Measurements from ENCODE around the gene RAMAC. TPM values are rescaled to one million over a fixed set of nuclear protein-coding genes. Genes with fewer than 3 reads are reported as not detected.
A peak's percentile ranks its signal among the peaks of the same experiment; 100 is the strongest.

The RAMAC gene
- total RNA-seq, 2 donors from 2014 or later = 14.0 to 16.0 TPM

- H3K9me3 Mint-ChIP-seq = no peaks in the 10 kb centered on the region
- peak within 1 kb of the TSS; percentile 66 to 68 for H3K4me3 Mint-ChIP-seq
- no peaks in the 10 kb centered on the region for H3K4me1 Mint-ChIP-seq (ENCODE audit: low read depth)
- no peak within 1 kb of the TSS for H3K27ac Mint-ChIP-seq
- DNase-seq = peak; percentile 20 to 36
- peak; percentile 67 to 71 for ATAC-seq (replicated peaks in 1 of 2)
- H3K27me3 Mint-ChIP-seq (ENCODE audit: low read depth) = peaks cover 10% of the 10 kb centered on the region
- H3K36me3 Mint-ChIP-seq (ENCODE audit: insufficient read depth in 2 of 2) = no peaks in the 10 kb centered on the region
These were observed 33.6 kb upstream of the RAMAC start, which contains the start of gene HOMER2 for GRCh38 chr15:82952158-82953081. HOMER2 (minus strand) TSS chr15:82952720; CDS start chr15:82952535, 185 bp downstream.

GRCh38 chr15:82958638-82959037 lies 27.4 kb upstream of the RAMAC start:
- peaks cover 4% of the 10 kb centered on the region for H3K27me3 Mint-ChIP-seq (ENCODE audit: low read depth)
- no peaks in the 10 kb centered on the region for H3K9me3 Mint-ChIP-seq
- no peak overlapping the region for H3K4me3 Mint-ChIP-seq

GRCh38 chr15:82959423-82959822 lies 26.6 kb upstream of the RAMAC start:
- Mint-ChIP-seq H3K36me3 (ENCODE audit: insufficient read depth in 2 of 2) (no peaks in the 10 kb centered on the region), H3K9me3 (no peaks in the 10 kb centered on the region), H3K4me1 (ENCODE audit: low read depth) (no peaks in the 10 kb centered on the region), H3K27ac (no peak overlapping the region), H3K4me3 (no peak overlapping the region), H3K27me3 (ENCODE audit: low read depth) (peaks cover 4% of the 10 kb centered on the region)
- ATAC-seq (replicated peaks in 1 of 2) = no peak
- no peak for DNase-seq

More at GRCh38 chr15:82958638-82959037, 27.4 kb upstream of the RAMAC start:
- Mint-ChIP-seq H3K36me3 (ENCODE audit: insufficient read depth in 2 of 2) (no peaks in the 10 kb centered on the region), H3K4me1 (ENCODE audit: low read depth) (no peaks in the 10 kb centered on the region), H3K27ac (no peak overlapping the region)
- ATAC-seq (replicated peaks in 1 of 2) = no peak
- no peak for DNase-seq

GRCh38 chr15:82960766-82961165 lies 25.2 kb upstream of the RAMAC start:
- no peaks in the 10 kb centered on the region for H3K9me3 Mint-ChIP-seq
- peaks cover 4% of the 10 kb centered on the region for H3K27me3 Mint-ChIP-seq (ENCODE audit: low read depth)
- ATAC-seq (replicated peaks in 1 of 2) (no peak), DNase-seq (no peak)
- H3K4me3 Mint-ChIP-seq = no peak overlapping the region
- H3K4me1 Mint-ChIP-seq (ENCODE audit: low read depth) = no peaks in the 10 kb centered on the region
- H3K36me3 Mint-ChIP-seq (ENCODE audit: insufficient read depth in 2 of 2) = no peaks in the 10 kb centered on the region
- no peak overlapping the region for H3K27ac Mint-ChIP-seq

GRCh38 chr15:82963471-82964341 lies 22.3 kb upstream of the RAMAC start:
- ATAC-seq (replicated peaks in 1 of 2) = no peak
- Mint-ChIP-seq H3K4me1 (ENCODE audit: low read depth) (peaks cover 17% of the 10 kb centered on the region), H3K36me3 (ENCODE audit: insufficient read depth in 2 of 2) (no peaks in the 10 kb centered on the region), H3K27me3 (ENCODE audit: low read depth) (peaks cover 6% of the 10 kb centered on the region), H3K4me3 (no peak overlapping the region), H3K27ac (no peak overlapping the region), H3K9me3 (no peaks in the 10 kb centered on the region)
- DNase-seq = no peak

- no peak for DNase-seq
- ATAC-seq (replicated peaks in 1 of 2) = no peak
- no peaks in the 10 kb centered on the region for H3K9me3 Mint-ChIP-seq
These were observed 21.1 kb upstream of the RAMAC start for GRCh38 chr15:82964890-82965289.

GRCh38 chr15:82966671-82967071 lies 19.3 kb upstream of the RAMAC start:
- Mint-ChIP-seq H3K36me3 (ENCODE audit: insufficient read depth in 2 of 2) (no peaks in the 10 kb centered on the region), H3K9me3 (no peaks in the 10 kb centered on the region), H3K4me1 (ENCODE audit: low read depth) (peaks cover 17% of the 10 kb centered on the region), H3K27me3 (ENCODE audit: low read depth) (peaks cover 8% of the 10 kb centered on the region), H3K4me3 (no peak overlapping the region), H3K27ac (peak overlapping the region; percentile 23)
- DNase-seq = peak; percentile 48 to 55
- peak; percentile 92 to 94 for ATAC-seq (replicated peaks in 1 of 2)

More at GRCh38 chr15:82964890-82965289, 21.1 kb upstream of the RAMAC start:
- Mint-ChIP-seq H3K27ac (no peak overlapping the region), H3K27me3 (ENCODE audit: low read depth) (peaks cover 8% of the 10 kb centered on the region), H3K4me1 (ENCODE audit: low read depth) (peaks cover 17% of the 10 kb centered on the region), H3K4me3 (no peak overlapping the region), H3K36me3 (ENCODE audit: insufficient read depth in 2 of 2) (no peaks in the 10 kb centered on the region)

- H3K9me3 Mint-ChIP-seq = no peaks in the 10 kb centered on the region
- ATAC-seq (replicated peaks in 1 of 2) = no peak
These were observed 17.9 kb upstream of the RAMAC start for GRCh38 chr15:82968066-82968465.

GRCh38 chr15:82969353-82969752 lies 16.7 kb upstream of the RAMAC start:
- H3K27ac Mint-ChIP-seq = no peak overlapping the region
- DNase-seq = no peak
- no peak overlapping the region for H3K4me3 Mint-ChIP-seq
- no peaks in the 10 kb centered on the region for H3K9me3 Mint-ChIP-seq
- H3K36me3 Mint-ChIP-seq (ENCODE audit: insufficient read depth in 2 of 2) = no peaks in the 10 kb centered on the region
- ATAC-seq (replicated peaks in 1 of 2) = no peak
- H3K4me1 Mint-ChIP-seq (ENCODE audit: low read depth) = peaks cover 17% of the 10 kb centered on the region
- peaks cover 8% of the 10 kb centered on the region for H3K27me3 Mint-ChIP-seq (ENCODE audit: low read depth)

More at GRCh38 chr15:82968066-82968465, 17.9 kb upstream of the RAMAC start:
- Mint-ChIP-seq H3K27me3 (ENCODE audit: low read depth) (peaks cover 8% of the 10 kb centered on the region), H3K4me1 (ENCODE audit: low read depth) (peaks cover 17% of the 10 kb centered on the region), H3K4me3 (no peak overlapping the region), H3K36me3 (ENCODE audit: insufficient read depth in 2 of 2) (no peaks in the 10 kb centered on the region), H3K27ac (no peak overlapping the region)
- no peak for DNase-seq

- H3K4me1 Mint-ChIP-seq (ENCODE audit: low read depth) = peaks cover 17% of the 10 kb centered on the region
- peaks cover 8% of the 10 kb centered on the region for H3K27me3 Mint-ChIP-seq (ENCODE audit: low read depth)
- no peaks in the 10 kb centered on the region for H3K36me3 Mint-ChIP-seq (ENCODE audit: insufficient read depth in 2 of 2)
- DNase-seq = no peak
- no peak for ATAC-seq (replicated peaks in 1 of 2)
- H3K4me3 Mint-ChIP-seq = no peak overlapping the region
- H3K9me3 Mint-ChIP-seq = no peaks in the 10 kb centered on the region
- H3K27ac Mint-ChIP-seq = no peak overlapping the region
These were observed 15.8 kb upstream of the RAMAC start for GRCh38 chr15:82970078-82970686.

- H3K4me3 Mint-ChIP-seq = no peak overlapping the region
- no peaks in the 10 kb centered on the region for H3K36me3 Mint-ChIP-seq (ENCODE audit: insufficient read depth in 2 of 2)
- H3K9me3 Mint-ChIP-seq = no peaks in the 10 kb centered on the region
- H3K4me1 Mint-ChIP-seq (ENCODE audit: low read depth) = peaks cover 17% of the 10 kb centered on the region
- peaks cover 8% of the 10 kb centered on the region for H3K27me3 Mint-ChIP-seq (ENCODE audit: low read depth)
- no peak for ATAC-seq (replicated peaks in 1 of 2)
- no peak overlapping the region for H3K27ac Mint-ChIP-seq
- DNase-seq = no peak
These were observed 15.3 kb upstream of the RAMAC start for GRCh38 chr15:82970696-82971095.

- Mint-ChIP-seq H3K27ac (no peak overlapping the region), H3K4me1 (ENCODE audit: low read depth) (peaks cover 11% of the 10 kb centered on the region), H3K4me3 (no peak overlapping the region), H3K36me3 (ENCODE audit: insufficient read depth in 2 of 2) (no peaks in the 10 kb centered on the region), H3K27me3 (ENCODE audit: low read depth) (peaks cover 8% of the 10 kb centered on the region), H3K9me3 (no peaks in the 10 kb centered on the region)
- DNase-seq (no peak), ATAC-seq (replicated peaks in 1 of 2) (no peak)
These were observed 14.6 kb upstream of the RAMAC start for GRCh38 chr15:82971218-82971984.
